ENCODE measurements around the gene SDR9C7. TPM values are rescaled to one million over a fixed set of nuclear protein-coding genes. Genes with fewer than 3 reads are reported as not detected.

The SDR9C7 gene
- total RNA-seq, 2 donors from 2014 or later: not detected

DNA sequence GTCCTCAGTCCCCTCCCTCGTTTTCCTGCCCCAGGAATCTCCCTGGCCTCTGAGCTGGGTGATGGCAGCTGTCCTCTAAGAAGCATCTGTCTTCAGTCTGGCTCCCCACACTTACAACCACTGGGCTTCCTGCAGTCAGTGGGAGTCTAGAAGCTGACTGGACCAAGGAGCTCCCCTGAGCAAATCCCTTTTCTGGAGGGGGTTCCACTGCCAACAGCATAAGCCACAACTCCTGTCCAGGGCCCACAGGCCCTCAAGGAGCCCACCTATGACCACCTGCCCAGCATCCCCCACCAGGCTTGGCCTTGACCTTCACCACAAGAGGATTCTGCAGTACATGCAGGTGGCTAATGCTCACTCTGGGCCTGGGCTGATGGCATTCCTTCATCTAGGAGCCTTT lies 19.1 kb upstream of the SDR9C7 start:
- Histone ChIP-seq H3K36me3 (no peaks in the 10 kb centered on the region), H3K27me3 (no peaks in the 10 kb centered on the region), H3K4me3 (no peak overlapping the region), H3K9ac (ENCODE audit: low read depth in 2 of 2, low read length in 2 of 2) (no peak overlapping the region), H3K27ac (no peak overlapping the region), H3K9me3 (no peaks in the 10 kb centered on the region), H3K4me1 (no peaks in the 10 kb centered on the region)
- DNase-seq: no peak
- TF ChIP-seq, protein P1, sequence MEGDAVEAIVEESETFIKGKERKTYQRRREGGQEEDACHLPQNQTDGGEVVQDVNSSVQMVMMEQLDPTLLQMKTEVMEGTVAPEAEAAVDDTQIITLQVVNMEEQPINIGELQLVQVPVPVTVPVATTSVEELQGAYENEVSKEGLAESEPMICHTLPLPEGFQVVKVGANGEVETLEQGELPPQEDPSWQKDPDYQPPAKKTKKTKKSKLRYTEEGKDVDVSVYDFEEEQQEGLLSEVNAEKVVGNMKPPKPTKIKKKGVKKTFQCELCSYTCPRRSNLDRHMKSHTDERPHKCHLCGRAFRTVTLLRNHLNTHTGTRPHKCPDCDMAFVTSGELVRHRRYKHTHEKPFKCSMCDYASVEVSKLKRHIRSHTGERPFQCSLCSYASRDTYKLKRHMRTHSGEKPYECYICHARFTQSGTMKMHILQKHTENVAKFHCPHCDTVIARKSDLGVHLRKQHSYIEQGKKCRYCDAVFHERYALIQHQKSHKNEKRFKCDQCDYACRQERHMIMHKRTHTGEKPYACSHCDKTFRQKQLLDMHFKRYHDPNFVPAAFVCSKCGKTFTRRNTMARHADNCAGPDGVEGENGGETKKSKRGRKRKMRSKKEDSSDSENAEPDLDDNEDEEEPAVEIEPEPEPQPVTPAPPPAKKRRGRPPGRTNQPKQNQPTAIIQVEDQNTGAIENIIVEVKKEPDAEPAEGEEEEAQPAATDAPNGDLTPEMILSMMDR (IDR thresholded peaks at IDR 0.05): no peak
- intact Hi-C loops (cut with DNase I): no loop called here

DNA sequence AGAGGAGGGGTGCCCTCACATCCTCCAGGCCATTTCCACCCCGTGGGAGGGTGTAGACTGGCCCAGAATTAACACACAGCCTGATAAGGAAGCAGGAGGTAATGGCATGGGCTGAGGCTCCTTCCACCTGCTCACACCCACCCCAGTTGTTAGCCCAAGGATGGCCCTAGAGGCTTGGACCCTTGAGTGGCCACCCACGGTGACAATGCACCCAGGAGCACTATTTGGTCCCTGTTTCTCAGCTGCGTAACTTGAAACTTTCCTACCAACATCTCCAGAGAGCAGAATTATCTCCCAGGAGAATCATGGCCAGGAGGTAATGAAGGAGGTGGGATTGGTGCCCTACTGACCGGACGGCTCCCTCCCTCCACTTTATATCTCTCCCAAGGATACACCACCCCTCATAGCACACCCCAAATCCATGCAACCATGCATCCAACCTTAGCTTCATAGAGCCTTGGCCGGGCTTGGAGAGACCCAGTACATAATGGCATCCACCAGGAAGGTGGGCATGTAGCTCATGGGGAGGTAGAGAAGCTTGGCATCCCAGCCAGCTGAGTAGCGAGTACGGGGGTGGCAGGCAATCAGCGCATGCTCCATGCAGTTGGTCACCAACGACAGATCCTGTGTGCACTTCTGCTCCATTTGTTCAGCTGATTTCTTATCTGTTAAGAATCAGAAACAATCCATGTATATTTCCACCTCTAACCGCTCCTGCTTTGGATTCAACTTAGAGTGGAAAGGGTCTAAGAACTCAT lies 17.6 kb upstream of the SDR9C7 start:
- Histone ChIP-seq H3K4me3 (no peak overlapping the region), H3K27me3 (no peaks in the 10 kb centered on the region), H3K36me3 (no peaks in the 10 kb centered on the region), H3K9ac (ENCODE audit: low read depth in 2 of 2, low read length in 2 of 2) (no peak overlapping the region), H3K27ac (no peak overlapping the region), H3K4me1 (no peaks in the 10 kb centered on the region), H3K9me3 (no peaks in the 10 kb centered on the region)
- DNase-seq: peak; percentile 11
- intact Hi-C loops (cut with DNase I): no loop called here
- TF ChIP-seq, protein P1 (IDR thresholded peaks at IDR 0.05): no peak

DNA sequence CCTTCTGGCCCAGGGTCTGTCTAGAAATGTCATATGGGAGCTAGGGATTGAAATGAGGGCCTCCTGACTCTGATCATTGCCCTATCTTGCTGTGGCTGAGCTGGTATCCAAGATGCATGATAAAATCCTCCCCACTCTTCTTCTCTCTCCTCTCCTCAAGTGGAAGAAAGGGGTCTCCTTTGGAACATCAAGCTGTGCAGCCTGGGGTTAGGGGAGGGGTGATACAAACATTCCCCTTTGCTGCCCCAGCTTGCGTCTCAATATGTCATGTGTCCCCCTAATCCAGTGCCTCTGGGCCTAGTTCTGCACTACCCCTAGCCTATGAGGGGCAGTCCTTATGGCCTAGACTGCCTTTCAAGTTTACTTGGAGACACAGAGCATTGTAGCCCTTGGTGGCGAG lies 14.7 kb upstream of the SDR9C7 start:
- TF ChIP-seq, protein P1 (IDR thresholded peaks at IDR 0.05): no peak
- Histone ChIP-seq H3K27ac (no peak overlapping the region), H3K4me1 (no peaks in the 10 kb centered on the region), H3K36me3 (no peaks in the 10 kb centered on the region), H3K9me3 (no peaks in the 10 kb centered on the region), H3K9ac (ENCODE audit: low read depth in 2 of 2, low read length in 2 of 2) (no peak overlapping the region), H3K4me3 (no peak overlapping the region), H3K27me3 (no peaks in the 10 kb centered on the region)
- intact Hi-C loops (cut with DNase I): no loop called here
- no peak for DNase-seq

DNA sequence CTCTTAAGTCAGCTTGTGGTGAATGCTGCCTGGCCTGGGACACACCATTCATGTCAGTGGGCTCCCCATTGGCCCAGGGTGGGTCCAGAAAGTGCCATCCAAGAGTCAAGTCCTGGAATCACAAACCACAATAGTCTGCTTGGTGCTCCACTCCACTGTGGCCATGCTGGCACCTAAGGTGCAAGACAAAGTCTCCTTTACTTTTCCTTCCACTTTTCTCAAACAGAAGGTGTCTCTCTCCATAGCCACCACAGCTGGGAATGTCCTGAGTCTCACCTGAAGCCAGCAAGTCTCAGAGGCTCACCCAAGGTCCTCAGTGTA lies 14.2 kb upstream of the SDR9C7 start:
- DNase-seq: no peak
- H3K4me3 ChIP-seq: no peak overlapping the region
- TF ChIP-seq, protein P1 (IDR thresholded peaks at IDR 0.05): no peak
- H3K27me3 ChIP-seq: no peaks in the 10 kb centered on the region
- intact Hi-C loops (cut with DNase I): no loop called here
- H3K9me3 ChIP-seq: no peaks in the 10 kb centered on the region
- no peak overlapping the region for H3K27ac ChIP-seq
- no peaks in the 10 kb centered on the region for H3K36me3 ChIP-seq
- no peak overlapping the region for H3K9ac ChIP-seq (ENCODE audit: low read depth in 2 of 2, low read length in 2 of 2)
- no peaks in the 10 kb centered on the region for H3K4me1 ChIP-seq

DNA sequence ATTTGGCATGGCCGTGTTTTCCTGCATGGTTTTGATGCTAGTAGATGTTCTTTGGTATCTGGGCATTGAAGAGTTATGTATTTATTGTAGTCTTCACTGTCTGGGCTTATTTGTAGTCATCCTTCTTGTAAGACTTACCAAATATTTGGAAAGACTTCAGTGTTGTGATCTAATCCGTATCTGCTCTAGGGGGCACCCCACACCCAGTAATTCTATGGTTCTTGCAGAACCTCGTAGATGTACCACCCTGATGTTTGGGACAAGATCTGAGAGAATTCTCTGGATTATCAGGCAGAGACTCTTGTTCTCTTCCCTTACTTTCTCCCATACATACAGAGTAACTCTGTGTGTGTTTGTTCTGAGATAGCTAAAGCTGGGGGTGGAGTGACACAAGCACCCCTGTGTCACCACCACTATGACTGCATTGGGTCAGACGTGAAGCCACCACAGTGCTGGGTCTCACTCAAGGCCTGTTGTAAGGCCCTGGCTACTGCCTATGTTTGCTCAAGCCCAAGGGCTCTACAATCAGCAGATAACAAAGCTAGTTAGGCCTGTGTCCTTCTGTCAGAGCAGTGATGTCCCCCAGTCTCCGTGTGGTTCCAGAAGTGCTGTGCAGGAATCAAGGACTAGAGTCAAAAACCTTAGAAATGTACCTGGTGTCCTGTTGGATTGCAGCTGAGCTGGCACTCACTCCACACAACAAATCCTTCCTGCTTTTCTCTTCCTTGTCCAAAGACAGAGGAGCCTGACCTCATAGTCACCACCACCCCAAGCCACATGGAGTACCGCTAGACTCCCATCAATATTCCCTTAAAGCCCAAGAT lies 13.6 kb upstream of the SDR9C7 start:
- Histone ChIP-seq H3K4me1 (no peaks in the 10 kb centered on the region), H3K27ac (no peak overlapping the region), H3K4me3 (no peak overlapping the region), H3K36me3 (no peaks in the 10 kb centered on the region), H3K9me3 (no peaks in the 10 kb centered on the region), H3K9ac (ENCODE audit: low read depth in 2 of 2, low read length in 2 of 2) (no peak overlapping the region), H3K27me3 (no peaks in the 10 kb centered on the region)
- TF ChIP-seq, protein P1 (IDR thresholded peaks at IDR 0.05): no peak
- DNase-seq: no peak
- intact Hi-C loops (cut with DNase I): no loop called here
